Smooth muscle cell (in vitro differentiated cells): ENCODE results near the gene TMCO4. TPM values are rescaled to one million over a fixed set of nuclear protein-coding genes. Genes with fewer than 3 reads are reported as not detected.

Experiments used
- DNase-seq: peaks from one replicate; lab custom pipeline; 2025; ENCODE audit not compliant: unreplicated experiment; lab: John Stamatoyannopoulos, UW
- H2AFZ ChIP-seq: fragments of 200-600 bp; sonication (generic); 2 replicates; pipeline ENCODE4 v1.6.0; 2016; ENCODE audit warnings: antibody characterized with exemption, low read depth, mild to moderate bottlenecking
- H3F3A ChIP-seq: fragments of 200-600 bp; sonication (generic); 2 replicates; pipeline ENCODE4 v1.6.0; 2017; ENCODE audit warnings: antibody characterized with exemption, low read depth
- H3K27ac ChIP-seq: fragments of 200-600 bp; sonication (generic); 2 replicates; pipeline ENCODE4 v1.5.1; 2016; ENCODE audit warnings: low read depth, mild to moderate bottlenecking
- H3K27me3 ChIP-seq: fragments of 200-600 bp; sonication (generic); 2 replicates; pipeline ENCODE4 v1.6.1; 2016; ENCODE audit warnings: low read depth, mild to moderate bottlenecking
- H3K36me3 ChIP-seq: fragments of 200-600 bp; sonication (generic); 2 replicates; pipeline ENCODE4 v1.5.1; 2016; ENCODE audit warnings: low read depth
- H3K4me1 ChIP-seq: fragments of 200-600 bp; sonication (generic); 2 replicates; pipeline ENCODE4 v1.5.1; 2016; ENCODE audit warnings: low read depth
- H3K4me2 ChIP-seq: fragments of 200-600 bp; sonication (generic); 2 replicates; pipeline ENCODE4 v1.6.0; 2016; ENCODE audit warnings: mild to moderate bottlenecking
- H3K4me3 ChIP-seq: fragments of 200-600 bp; sonication (generic); 2 replicates; pipeline ENCODE4 v1.5.1; 2016; ENCODE audit warnings: mild to moderate bottlenecking
- H3K79me2 ChIP-seq: fragments of 200-600 bp; sonication (generic); 2 replicates; pipeline ENCODE4 v1.6.0; 2016; ENCODE audit warnings: low read depth, mild to moderate bottlenecking
- H3K9ac ChIP-seq: fragments of 200-600 bp; sonication (generic); 2 replicates; pipeline ENCODE4 v1.6.0; 2016; ENCODE audit warnings: low read depth
- H3K9me3 ChIP-seq: fragments of 200-600 bp; sonication (generic); replicated peaks from 2 replicates; pipeline ENCODE4 v1.5.1; 2016; ENCODE audit warnings: low read depth
- H4K20me1 ChIP-seq: fragments of 200-600 bp; sonication (generic); 2 replicates; pipeline ENCODE4 v1.6.0; 2016; ENCODE audit warnings: low read depth
- WGBS: methylation state at CpG from one replicate; pipeline ENCODE4 v1.1.7; 2016; ENCODE audit warnings: low lambda C conversion rate; 5-methylcytosine and 5-hydroxymethylcytosine counted together
- polyA plus RNA-seq: library from polyadenylated mRNA; unstranded; fragments of >200 nt; fragmentation: Nextera tagmentation; extraction: Ambion mirVana; gene quantifications from 2 replicates; pipeline ENCODE4 v1.2.1, GENCODE V29; 2016
- total RNA-seq: library from RNA; depleted of rRNA; stranded (reverse); fragments of >200 nt; gene quantifications from 2 replicates; pipeline ENCODE4 v1.2.3, GENCODE V29; 2014
- TF ChIP-seq, protein P1 (sequence below): fragments of 200-600 bp; sonication (generic); IDR thresholded peaks from 2 replicates; pipeline ENCODE4 v1.5.1; 2017; ENCODE audit warnings: borderline replicate concordance, mild to moderate bottlenecking, antibody characterized with exemption; ENCODE audit not compliant: insufficient read depth, poor library complexity, severe bottlenecking

TMCO4 gene
- total and polyA plus RNA-seq, 2 experiments from 2014 or later, result 5.4 to 6.8 TPM

DNA sequence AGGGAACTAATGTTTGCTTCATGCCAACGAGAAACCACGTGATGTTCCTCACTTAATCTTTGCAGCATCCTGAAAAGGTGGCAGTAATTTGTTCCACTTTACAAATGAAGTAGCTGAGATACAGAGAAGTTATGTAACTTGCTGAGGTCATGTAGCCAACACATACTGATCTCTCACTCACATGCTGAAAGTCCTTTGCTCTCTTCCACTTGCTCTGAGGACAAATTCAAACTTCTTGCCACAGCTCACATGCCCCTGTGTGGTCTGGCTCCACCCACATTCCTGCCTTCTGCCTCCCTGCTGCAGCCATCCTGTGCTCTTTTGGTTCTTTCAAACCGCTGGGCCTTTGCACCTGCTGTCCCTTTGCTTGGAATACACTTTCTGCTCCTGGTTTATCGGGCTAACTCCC is 55.4 kb downstream of the TMCO4 start:
- 89% methylated on average over 4 of the region's 4 CpGs for WGBS
- Histone ChIP-seq H3K27ac (no peak overlapping the region), H3K36me3 (no peaks in the 10 kb centered on the region), H3F3A (no peaks in the 10 kb centered on the region), H3K4me2 (no peak overlapping the region), H2AFZ (no peak overlapping the region), H3K4me3 (no peak overlapping the region), H3K9me3 (no peaks in the 10 kb centered on the region), H3K4me1 (no peaks in the 10 kb centered on the region), H4K20me1 (no peaks in the 10 kb centered on the region), H3K9ac (no peak overlapping the region), H3K27me3 (peaks cover 29% of the 10 kb centered on the region), H3K79me2 (no peaks in the 10 kb centered on the region)
- DNase-seq, result no peak
- TF ChIP-seq, protein P1, sequence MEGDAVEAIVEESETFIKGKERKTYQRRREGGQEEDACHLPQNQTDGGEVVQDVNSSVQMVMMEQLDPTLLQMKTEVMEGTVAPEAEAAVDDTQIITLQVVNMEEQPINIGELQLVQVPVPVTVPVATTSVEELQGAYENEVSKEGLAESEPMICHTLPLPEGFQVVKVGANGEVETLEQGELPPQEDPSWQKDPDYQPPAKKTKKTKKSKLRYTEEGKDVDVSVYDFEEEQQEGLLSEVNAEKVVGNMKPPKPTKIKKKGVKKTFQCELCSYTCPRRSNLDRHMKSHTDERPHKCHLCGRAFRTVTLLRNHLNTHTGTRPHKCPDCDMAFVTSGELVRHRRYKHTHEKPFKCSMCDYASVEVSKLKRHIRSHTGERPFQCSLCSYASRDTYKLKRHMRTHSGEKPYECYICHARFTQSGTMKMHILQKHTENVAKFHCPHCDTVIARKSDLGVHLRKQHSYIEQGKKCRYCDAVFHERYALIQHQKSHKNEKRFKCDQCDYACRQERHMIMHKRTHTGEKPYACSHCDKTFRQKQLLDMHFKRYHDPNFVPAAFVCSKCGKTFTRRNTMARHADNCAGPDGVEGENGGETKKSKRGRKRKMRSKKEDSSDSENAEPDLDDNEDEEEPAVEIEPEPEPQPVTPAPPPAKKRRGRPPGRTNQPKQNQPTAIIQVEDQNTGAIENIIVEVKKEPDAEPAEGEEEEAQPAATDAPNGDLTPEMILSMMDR, result no peak

DNA sequence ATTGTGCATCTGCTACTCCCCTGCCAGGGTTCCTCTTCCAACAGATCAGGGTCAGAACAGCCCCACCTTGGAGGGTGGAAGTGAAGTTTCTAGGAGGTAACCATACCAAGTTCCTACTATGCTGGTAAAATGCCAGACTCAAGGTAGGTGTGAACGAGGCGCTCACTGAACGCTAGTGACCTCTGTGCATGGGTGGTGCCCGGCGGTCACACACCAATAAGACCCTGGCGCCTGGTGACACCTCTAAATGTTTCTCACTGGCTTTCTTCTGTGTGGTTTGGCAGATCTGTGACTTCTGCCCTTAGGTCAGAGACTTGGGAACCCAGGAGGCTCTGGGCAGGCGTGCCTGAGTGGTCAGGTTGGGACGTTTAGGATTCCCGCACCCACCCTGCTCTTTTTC is 55.9 kb downstream of the TMCO4 start:
- Histone ChIP-seq H3K9ac (no peak overlapping the region), H3K4me3 (no peak overlapping the region), H4K20me1 (no peaks in the 10 kb centered on the region), H3K79me2 (no peaks in the 10 kb centered on the region), H3K4me1 (no peaks in the 10 kb centered on the region), H3K27ac (no peak overlapping the region), H3K4me2 (no peak overlapping the region), H2AFZ (no peak overlapping the region), H3K36me3 (no peaks in the 10 kb centered on the region), H3K9me3 (no peaks in the 10 kb centered on the region), H3F3A (no peaks in the 10 kb centered on the region), H3K27me3 (peaks cover 31% of the 10 kb centered on the region)
- WGBS, result 96% methylated on average over 9 of the region's 9 CpGs
- DNase-seq, result no peak
- TF ChIP-seq, protein P1, result no peak

DNA sequence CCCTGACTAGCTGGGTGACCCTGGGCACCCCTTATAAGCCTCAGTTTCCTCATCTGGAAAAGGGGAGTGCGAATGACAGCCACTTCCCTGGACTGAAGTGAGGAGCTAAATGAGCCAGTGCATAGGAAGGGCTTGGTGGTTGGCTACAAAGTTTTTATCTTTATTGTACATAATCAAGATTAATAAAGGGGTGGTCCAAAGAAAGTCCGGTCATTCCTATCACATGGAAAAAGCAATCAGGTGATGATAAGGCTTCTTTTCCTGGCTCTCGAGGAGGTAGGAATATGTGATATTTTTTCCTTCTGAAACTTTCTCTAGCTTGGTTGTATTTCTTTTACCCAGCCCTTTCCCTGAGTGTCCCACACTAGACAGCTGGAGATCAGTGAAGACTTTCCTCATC is 56.5 kb downstream of the TMCO4 start:
- Histone ChIP-seq H4K20me1 (no peaks in the 10 kb centered on the region), H3K27ac (no peak overlapping the region), H3K9ac (no peak overlapping the region), H3K4me1 (no peaks in the 10 kb centered on the region), H3K36me3 (no peaks in the 10 kb centered on the region), H3K79me2 (no peaks in the 10 kb centered on the region), H3K4me2 (no peak overlapping the region), H3K4me3 (no peak overlapping the region), H3K9me3 (no peaks in the 10 kb centered on the region), H3F3A (no peaks in the 10 kb centered on the region), H2AFZ (no peak overlapping the region), H3K27me3 (peaks cover 33% of the 10 kb centered on the region)
- TF ChIP-seq, protein P1, result no peak
- no peak for DNase-seq
- 95% methylated on average over 3 of the region's 3 CpGs for WGBS

DNA sequence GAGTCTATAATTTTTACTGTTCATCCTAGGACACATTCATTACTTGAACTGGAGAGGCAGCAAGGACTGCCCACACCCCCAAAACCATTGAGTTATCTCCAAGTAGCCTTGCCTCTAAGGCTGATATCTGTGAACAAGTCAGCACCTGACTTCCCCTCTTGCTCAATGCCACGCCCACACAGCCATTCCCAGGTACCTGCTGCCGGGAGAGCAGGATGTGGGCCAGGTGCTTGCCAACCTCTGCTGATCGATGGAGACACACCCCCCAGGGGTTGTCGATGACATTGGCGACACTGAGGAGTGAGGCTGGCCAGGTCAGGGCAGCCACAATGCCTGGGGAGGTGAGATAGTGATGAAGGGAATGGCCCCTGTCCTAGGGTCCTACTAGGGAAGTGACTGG is 60.1 kb downstream of the TMCO4 start:
- no peaks in the 10 kb centered on the region for H3K79me2 ChIP-seq
- no peak overlapping the region for H3K9ac ChIP-seq
- no peak overlapping the region for H3K27ac ChIP-seq
- H3K36me3 ChIP-seq, result no peaks in the 10 kb centered on the region
- no peaks in the 10 kb centered on the region for H3F3A ChIP-seq
- TF ChIP-seq, protein P1, result no peak
- H3K4me2 ChIP-seq, result no peak overlapping the region
- H2AFZ ChIP-seq, result no peak overlapping the region
- peaks cover 22% of the 10 kb centered on the region for H3K27me3 ChIP-seq
- no peak overlapping the region for H3K4me3 ChIP-seq
- no peaks in the 10 kb centered on the region for H3K9me3 ChIP-seq
- no peaks in the 10 kb centered on the region for H3K4me1 ChIP-seq
- WGBS, result 90% methylated on average over 5 of the region's 5 CpGs
- no peak for DNase-seq
- H4K20me1 ChIP-seq, result no peaks in the 10 kb centered on the region
